Globus pallidus (tissue), 1 donor: ENCODE measurements around the gene EPHA1.
A peak's percentile ranks its signal among the peaks of the same experiment; 100 is the strongest.
"Not testable (repeated sequence)": the region's sequence is repeated elsewhere in the genome, so short reads cannot be mapped to it uniquely, and the experiment has no call there.

Experiments
- DNase-seq: peaks from one replicate; pipeline ENCODE4 v3.0.0-alpha.2; 2015; ENCODE audit warnings: low spot score

EPHA1 gene

GRCh38 chr7:143402233-143402632 is 6.4 kb downstream of the EPHA1 start:
- DNase-seq: not testable (repeated sequence)

GRCh38 chr7:143401265-143401664 is 7.4 kb downstream of the EPHA1 start:
- DNase-seq: no peak

- no peak for DNase-seq
Measured at GRCh38 chr7:143399642-143400041, 9.0 kb downstream of the EPHA1 start.

GRCh38 chr7:143399151-143399550 is 9.5 kb downstream of the EPHA1 start:
- no peak for DNase-seq

- DNase-seq: no peak
Measured at GRCh38 chr7:143398616-143399015, 10.0 kb downstream of the EPHA1 start.

- DNase-seq: no peak
Measured at GRCh38 chr7:143397710-143398530, 10.7 kb downstream of the EPHA1 start.

- no peak for DNase-seq
Measured at GRCh38 chr7:143396625-143397556, 11.8 kb downstream of the EPHA1 start.

- DNase-seq: no peak
Measured at GRCh38 chr7:143396182-143396581, 12.5 kb downstream of the EPHA1 start.

- peak; percentile 55 for DNase-seq
Measured at GRCh38 chr7:143395187-143396149, 13.2 kb downstream of the EPHA1 start.

GRCh38 chr7:143394777-143395176 is 13.9 kb downstream of the EPHA1 start:
- no peak for DNase-seq

GRCh38 chr7:143394068-143394467 is 14.6 kb downstream of the EPHA1 start:
- no peak for DNase-seq

GRCh38 chr7:143393267-143394041 is 15.2 kb downstream of the EPHA1 start:
- DNase-seq: no peak

- DNase-seq: no peak
Measured at GRCh38 chr7:143392875-143393266, 15.8 kb downstream of the EPHA1 start.

- not testable (repeated sequence) for DNase-seq
Measured at GRCh38 chr7:143392427-143392826, 16.2 kb downstream of the EPHA1 start.

- DNase-seq: no peak
Measured at GRCh38 chr7:143391462-143392404, 16.9 kb downstream of the EPHA1 start.

GRCh38 chr7:143390773-143391317 is 17.8 kb downstream of the EPHA1 start:
- DNase-seq: no peak

- DNase-seq: no peak
Measured at GRCh38 chr7:143390104-143390772, 18.4 kb downstream of the EPHA1 start.

- no peak for DNase-seq
Measured at GRCh38 chr7:143389316-143390103, 19.1 kb downstream of the EPHA1 start.
